GM18499 (cell line): ENCODE data around the gene CNOT2.

Experiments
- ATAC-seq: cut with Tn5 transposase; IDR thresholded peaks from one replicate; pipeline ENCODE4 v1.9.1; 2021; ENCODE audit warnings: moderate number of reproducible peaks; ENCODE audit not compliant: insufficient read depth, unreplicated experiment

The CNOT2 gene

GRCh38 chr12:70402597-70402996, 159.4 kb downstream of the CNOT2 start:
- no peak for ATAC-seq

GRCh38 chr12:70403826-70404225, 160.6 kb downstream of the CNOT2 start:
- ATAC-seq = no peak
